H1 (cell line): ENCODE measurements around the gene PPP1R14B. TPM values are rescaled to one million over a fixed set of nuclear protein-coding genes. Genes with fewer than 3 reads are reported as not detected.
A peak's percentile ranks its signal among the peaks of the same experiment; 100 is the strongest.

ENCODE experiments used
- CTCF ChIA-PET: fragments of 300-600 bp; sonication (Branson Sonifier 250); formaldehyde crosslinking; loops from one replicate; lab custom pipeline; 2021; ENCODE audit not compliant: partially characterized antibody; lab: Charles Lee
- POLR2A ChIA-PET: fragments of 300-600 bp; sonication (Branson Sonifier 250); formaldehyde crosslinking; loops from one replicate; lab custom pipeline; 2021; ENCODE audit warnings: inconsistent platforms; ENCODE audit not compliant: partially characterized antibody; lab: Charles Lee
- DNase-seq, 2 experiments: peaks; one replicate each; pipeline versions ENCODE4 v3.0.0 to v3.0.0-alpha.2; 2010 to 2022; ENCODE audit warnings: low spot score in 2 of 2, low read depth in 1 of 2, mixed read lengths in 1 of 2
- FAIRE-seq: peaks from 2 replicates; lab custom pipeline; 2011; peaks lifted over from hg19 to GRCh38; lab: Jason Lieb, UNC
- H2AFZ ChIP-seq: 2 replicates; pipeline ENCODE4 v1.8.1; 2012; ENCODE audit warnings: low read length, inconsistent platforms
- H2AK5ac ChIP-seq: 2 replicates; pipeline ENCODE4 v1.6.1; 2013; ENCODE audit warnings: low read depth, low read length
- H2BK120ac ChIP-seq: replicated peaks from 2 replicates; pipeline ENCODE3; 2013; ENCODE audit warnings: low read depth, low read length, inconsistent platforms
- H2BK12ac ChIP-seq: 2 replicates; pipeline ENCODE4 v1.6.1; 2013; ENCODE audit warnings: low read depth, low read length
- H2BK15ac ChIP-seq: 2 replicates; pipeline ENCODE4 v1.6.1; 2013; ENCODE audit warnings: low read length
- H2BK20ac ChIP-seq: 2 replicates; pipeline ENCODE4 v1.6.1; 2013; ENCODE audit warnings: low read length
- H2BK5ac ChIP-seq: 2 replicates; pipeline ENCODE4 v1.6.1; 2013; ENCODE audit warnings: low read depth, low read length
- H3K14ac ChIP-seq: 2 replicates; pipeline ENCODE4 v1.6.1; 2013; ENCODE audit warnings: inconsistent platforms; ENCODE audit not compliant: insufficient read length
- H3K18ac ChIP-seq: 2 replicates; pipeline ENCODE4 v1.6.1; 2013; ENCODE audit warnings: low read length; ENCODE audit errors: extremely low read depth
- H3K23ac ChIP-seq: 2 replicates; pipeline ENCODE4 v1.6.1; 2013; ENCODE audit warnings: inconsistent platforms; ENCODE audit not compliant: insufficient read length
- H3K23me2 ChIP-seq: 2 replicates; pipeline ENCODE4 v1.6.1; 2013; ENCODE audit warnings: low read depth, low read length
- H3K27ac ChIP-seq: 2 replicates; pipeline ENCODE4 v1.6.1; 2011; ENCODE audit warnings: low read depth, low read length, inconsistent platforms
- H3K27me3 ChIP-seq, 4 experiments: replicated peaks in 1 of 4; 1 replicate in 1 of 4; 2 replicates in 3 of 4; pipeline versions ENCODE4 v1.6.1 to v1.8.1; 2011 to 2013; ENCODE audit warnings: low read length in 3 of 4, mild to moderate bottlenecking in 3 of 4, inconsistent platforms in 2 of 4, mixed read lengths in 2 of 4, moderate library complexity in 1 of 4; ENCODE audit not compliant: control insufficient read depth in 3 of 4, insufficient read depth in 3 of 4; ENCODE audit errors: extremely low read depth in 1 of 4
- H3K36me3 ChIP-seq, 4 experiments: 2 replicates each; pipeline versions ENCODE4 v1.6.1 to v1.8.1; 2011 to 2013; ENCODE audit warnings: mild to moderate bottlenecking in 4 of 4, low read length in 3 of 4, moderate library complexity in 2 of 4, control low read depth in 1 of 4, inconsistent platforms in 1 of 4; ENCODE audit not compliant: insufficient read depth in 4 of 4, control insufficient read depth in 2 of 4
- H3K4ac ChIP-seq: replicated peaks from 2 replicates; pipeline ENCODE3; 2013; ENCODE audit warnings: low read length, low read depth, mixed read lengths, inconsistent platforms; ENCODE audit not compliant: insufficient read length
- H3K4me1 ChIP-seq, 4 experiments: replicated peaks in 1 of 4; 1 replicate in 1 of 4; 2 replicates in 3 of 4; pipeline versions ENCODE4 v1.6.1 to v1.8.1; 2011 to 2013; ENCODE audit warnings: low read length in 3 of 4, inconsistent platforms in 2 of 4, mixed read lengths in 1 of 4; ENCODE audit not compliant: insufficient read depth in 4 of 4, control insufficient read depth in 3 of 4
- H3K4me2 ChIP-seq, 2 experiments: 2 replicates each; pipeline versions ENCODE4 v1.6.1 to v1.8.1; 2011 to 2013; ENCODE audit warnings: low read depth in 2 of 2, low read length in 2 of 2, control low read depth in 1 of 2, inconsistent platforms in 1 of 2, mild to moderate bottlenecking in 1 of 2; ENCODE audit not compliant: insufficient read depth in 1 of 2
- H3K4me3 ChIP-seq, 4 experiments: fragments of 200-600, 300-600 bp in 1 of 4; sonication (generic), shearing (Covaris generic), sonication (Bioruptor Twin) in 1 of 4; 2 replicates each; pipeline versions ENCODE4 v1.5.1 to v1.8.1; 2011 to 2016; ENCODE audit warnings: low read length in 4 of 4, low read depth in 3 of 4, control low read depth in 2 of 4, inconsistent platforms in 2 of 4, mild to moderate bottlenecking in 2 of 4, mixed read lengths in 1 of 4, moderate library complexity in 1 of 4; ENCODE audit not compliant: insufficient read depth in 2 of 4; ENCODE audit errors: extremely low read depth in 1 of 4
- H3K56ac ChIP-seq: replicated peaks from 2 replicates; pipeline ENCODE3; 2013; ENCODE audit warnings: low read depth, mild to moderate bottlenecking, mixed read lengths, low read length, inconsistent platforms; ENCODE audit not compliant: insufficient read length
- H3K79me1 ChIP-seq: 2 replicates; pipeline ENCODE4 v1.6.1; 2013; ENCODE audit warnings: low read depth, low read length, control low read depth
- H3K79me2 ChIP-seq, 2 experiments: 2 replicates each; pipeline versions ENCODE4 v1.6.1 to v1.8.1; 2012 to 2013; ENCODE audit warnings: low read length in 2 of 2, mild to moderate bottlenecking in 2 of 2, inconsistent platforms in 1 of 2; ENCODE audit not compliant: insufficient read depth in 2 of 2, control insufficient read depth in 1 of 2
- H3K9ac ChIP-seq, 4 experiments: replicated peaks in 1 of 4; 1 replicate in 1 of 4; 2 replicates in 3 of 4; pipeline versions ENCODE4 v1.6.1 to v1.8.1; 2011 to 2013; ENCODE audit warnings: low read depth in 3 of 4, low read length in 3 of 4, control low read depth in 2 of 4, mild to moderate bottlenecking in 2 of 4, moderate library complexity in 2 of 4, inconsistent platforms in 1 of 4; ENCODE audit errors: extremely low read depth in 1 of 4
- H3K9me3 ChIP-seq, 2 experiments: 2 replicates each; pipeline versions ENCODE4 v1.6.1 to v1.8.1; 2012 to 2013; ENCODE audit warnings: mild to moderate bottlenecking in 2 of 2, moderate library complexity in 2 of 2, control low read depth in 1 of 2, inconsistent platforms in 1 of 2, low read depth in 1 of 2, low read length in 1 of 2, mixed read lengths in 1 of 2; ENCODE audit not compliant: insufficient read depth in 2 of 2
- H4K20me1 ChIP-seq, 2 experiments: replicated peaks in 1 of 2; 2 replicates each; pipeline versions ENCODE3 to v1.8.1; 2011 to 2013; ENCODE audit warnings: inconsistent platforms in 2 of 2, low read length in 2 of 2, mild to moderate bottlenecking in 1 of 2; ENCODE audit not compliant: insufficient read depth in 2 of 2, control insufficient read depth in 1 of 2
- H4K5ac ChIP-seq: 2 replicates; pipeline ENCODE4 v1.6.1; 2013; ENCODE audit warnings: low read length, low read depth, mixed read lengths, inconsistent platforms; ENCODE audit not compliant: insufficient read length
- H4K8ac ChIP-seq: 2 replicates; pipeline ENCODE4 v1.8.0; 2013; ENCODE audit warnings: mild to moderate bottlenecking, moderate library complexity, low read length, inconsistent platforms; ENCODE audit not compliant: insufficient read depth; ENCODE audit errors: extremely low read depth
- H4K91ac ChIP-seq: replicated peaks from 2 replicates; pipeline ENCODE3; 2013; ENCODE audit warnings: low read length, mixed read lengths, inconsistent platforms; ENCODE audit not compliant: insufficient read length
- EGR1 ChIP-seq: IDR thresholded peaks from 2 replicates; pipeline ENCODE4 v1.6.1; 2011; ENCODE audit warnings: low read depth, low read length, borderline replicate concordance
- NANOG ChIP-seq: IDR thresholded peaks from 2 replicates; pipeline ENCODE4 v1.6.1; 2011; ENCODE audit warnings: low read length, low read depth, mild to moderate bottlenecking, inconsistent platforms; ENCODE audit not compliant: insufficient read depth, poor library complexity, severe bottlenecking
- WGBS, 2 experiments: shearing (Covaris generic) in 1 of 2; methylation state at CpG; one replicate each; pipeline versions ENCODE4 v1.1.6 to v1.1.7; 2013 to 2015; ENCODE audit warnings: low lambda C conversion rate in 2 of 2, mixed read lengths in 2 of 2, inconsistent platforms in 1 of 2, low coverage in 1 of 2, missing lambda C conversion rate in 1 of 2; ENCODE audit not compliant: insufficient replicate concordance in 2 of 2, insufficient coverage in 1 of 2, insufficient read length in 1 of 2; ENCODE audit errors: extremely low coverage in 1 of 2, missing lambda C conversion rate in 1 of 2; 5-methylcytosine and 5-hydroxymethylcytosine counted together
- polyA plus RNA-seq, 7 experiments: library from polyadenylated mRNA; depleted of rRNA in 3 of 7; stranded (reverse) in 5 of 7; unstranded in 2 of 7; fragments of >200 nt in 5 of 7; fragments of 200-250 nt in 2 of 7; gene quantifications; 1 replicate in 5 of 7; 2 replicates in 1 of 7; 4 replicates in 1 of 7; pipeline versions ENCODE4 v1.2.1 to v1.2.3, GENCODE V29; 2011 to 2013; ENCODE audit warnings: missing spikeins in 2 of 7, mixed read lengths in 2 of 7
- total RNA-seq: library from RNA; stranded (reverse); fragmentation: NEBNext Ultra II Directional; extraction: Animal tissue kit (Norgen Biotek cat#: 25700); gene quantifications from 2 replicates; pipeline ENCODE4 v1.2.1, GENCODE V29; 2021

Gene PPP1R14B
- total and polyA plus RNA-seq, 2 of the 8 experiments (the other 6 are each of a cell fraction or from before 2014, with no cell fraction given) = 265 to 419 TPM

DNA sequence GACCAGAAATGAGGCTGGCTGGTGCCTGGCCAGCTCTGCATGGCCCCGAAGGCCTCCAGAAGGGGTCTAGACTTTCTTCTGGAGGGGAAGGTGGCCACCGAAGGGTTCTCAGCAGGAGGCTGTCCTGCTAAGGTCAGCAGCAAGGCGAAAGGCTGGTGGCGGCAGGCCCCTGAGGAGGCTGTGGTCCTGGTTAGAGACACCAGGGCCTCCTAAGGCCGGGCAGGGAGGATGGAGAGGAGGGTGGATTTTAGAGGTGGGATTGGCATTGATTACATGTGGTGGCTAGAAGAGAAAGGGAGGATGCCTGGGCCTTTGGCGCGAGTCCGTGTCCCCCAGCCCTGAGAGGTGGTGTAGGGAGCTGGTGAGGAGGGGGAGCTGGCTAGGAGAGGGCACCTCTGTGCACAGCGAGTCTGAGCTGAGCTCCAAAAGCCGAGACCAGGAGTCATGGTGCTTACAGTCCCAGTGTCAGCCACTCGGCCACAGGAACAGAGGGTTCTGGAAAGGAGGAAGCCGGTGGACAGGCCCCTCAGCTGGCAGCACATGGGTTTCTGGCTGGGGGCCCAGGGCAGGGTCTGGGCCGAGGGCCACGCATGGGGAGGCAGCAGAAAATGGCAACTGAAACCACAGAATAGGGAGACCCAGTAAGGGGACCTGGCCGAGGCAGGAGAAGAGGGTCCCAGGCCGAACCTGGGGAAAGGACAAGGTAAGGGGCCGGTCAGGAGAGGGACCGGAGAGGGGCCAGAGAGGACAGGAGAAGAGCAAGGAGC, 37.8 kb downstream of the PPP1R14B start:
- Histone ChIP-seq H3K56ac (no peak overlapping the region), H4K91ac (no peak overlapping the region), H3K4me3 (no peak overlapping the region), H3K36me3 (peaks cover 13 to 25% (median 17%) of the 10 kb centered on the region in 4 experiments), H2BK15ac (no peak overlapping the region), H3K14ac (no peak overlapping the region), H3K4me1 (peaks cover 0 to 5% (median 0%) of the 10 kb centered on the region in 4 experiments; a peak in 3 of 7 replicates), H3K9ac (no peak overlapping the region), H3K4me2 (no peak overlapping the region), H2AK5ac (no peak overlapping the region), H3K4ac (no peak overlapping the region), H3K27ac (no peak overlapping the region), H3K23me2 (no peaks in the 10 kb centered on the region), H3K23ac (no peak overlapping the region), H3K27me3 (no peaks in the 10 kb centered on the region; a peak in 1 of 7 replicates), H2AFZ (no peak overlapping the region), H2BK5ac (no peak overlapping the region), H4K8ac (peak overlapping the region; percentile 71; the same call in 1 of the 2 replicates), H2BK20ac (no peak overlapping the region), H3K79me1 (no peaks in the 10 kb centered on the region), H3K9me3 (no peaks in the 10 kb centered on the region), H2BK12ac (no peak overlapping the region), H3K79me2 (no peaks in the 10 kb centered on the region), H2BK120ac (no peak overlapping the region), H3K18ac (no peak overlapping the region), H4K5ac (no peak overlapping the region), H4K20me1 (peaks cover 3 to 9% of the 10 kb centered on the region in 2 experiments)
- ChIA-PET CTCF (interaction anchor here (1.1 to 7.4 kb wide), 12 partner anchors 10 to 202 kb away, joined by 3 to 64 read pairs (median 4); partner anchors contain the start of genes DNAJC4, NUDT22, PLCB3 and TRPT1), POLR2A (interaction anchor here (0.6 to 18.4 kb wide), 6 partner anchors 12 to 42 kb away, joined by 3 to 253 read pairs (median 6); partner anchors contain the start of genes NUDT22, PLCB3, STIP1 and TRPT1)
- DNase-seq = no peak
- no peak for FAIRE-seq
- no peak for TF ChIP-seq NANOG
- TF ChIP-seq EGR1 = no peak
- WGBS, 2 experiments = 86% methylated on average over 18 of the region's 18 CpGs; no CpG with 5 or more reads in 1 of the 2 experiments
